Suprapubic skin (tissue), 4 donors: Measurements from ENCODE around the gene FIZ1.

Experiments used
- CTCF ChIP-seq, 2 donors: fragments of 200-600 bp in 1 of 2; fragments of 450-650 bp in 1 of 2; sonication (generic) in 1 of 2; IDR thresholded peaks; one replicate each; pipeline ENCODE4 v1.5.1; 2016 to 2019; ENCODE audit warnings: antibody characterized with exemption in 2 of 2, mild to moderate bottlenecking in 1 of 2, moderate library complexity in 1 of 2
- EP300 ChIP-seq: sonication (generic); formaldehyde crosslinking; IDR thresholded peaks from one replicate; pipeline ENCODE4 v1.6.1; 2017; ENCODE audit warnings: antibody characterized with exemption
- POLR2A ChIP-seq, 2 donors: fragments of 450-650 bp; IDR thresholded peaks; one replicate each; pipeline ENCODE4 v1.6.1; 2017; ENCODE audit warnings: antibody characterized with exemption in 2 of 2, mild to moderate bottlenecking in 2 of 2, moderate library complexity in 2 of 2
- POLR2AphosphoS5 ChIP-seq, 3 donors: sonication (generic); formaldehyde crosslinking; IDR thresholded peaks; one replicate each; pipeline ENCODE4 v1.6.1; 2017; ENCODE audit warnings: antibody characterized with exemption in 3 of 3

- TF ChIP-seq CTCF (IDR thresholded peaks at IDR 0.05) = no peak
- TF ChIP-seq POLR2A (IDR thresholded peaks at IDR 0.05) = no peak
- no peak for TF ChIP-seq EP300
- TF ChIP-seq POLR2AphosphoS5 (IDR thresholded peaks at IDR 0.05) = no peak
Measured at GRCh38 chr19:55554302-55554701, 45.0 kb downstream of the FIZ1 start.
